ENCODE measurements around the gene FGD3.

The FGD3 gene

DNA sequence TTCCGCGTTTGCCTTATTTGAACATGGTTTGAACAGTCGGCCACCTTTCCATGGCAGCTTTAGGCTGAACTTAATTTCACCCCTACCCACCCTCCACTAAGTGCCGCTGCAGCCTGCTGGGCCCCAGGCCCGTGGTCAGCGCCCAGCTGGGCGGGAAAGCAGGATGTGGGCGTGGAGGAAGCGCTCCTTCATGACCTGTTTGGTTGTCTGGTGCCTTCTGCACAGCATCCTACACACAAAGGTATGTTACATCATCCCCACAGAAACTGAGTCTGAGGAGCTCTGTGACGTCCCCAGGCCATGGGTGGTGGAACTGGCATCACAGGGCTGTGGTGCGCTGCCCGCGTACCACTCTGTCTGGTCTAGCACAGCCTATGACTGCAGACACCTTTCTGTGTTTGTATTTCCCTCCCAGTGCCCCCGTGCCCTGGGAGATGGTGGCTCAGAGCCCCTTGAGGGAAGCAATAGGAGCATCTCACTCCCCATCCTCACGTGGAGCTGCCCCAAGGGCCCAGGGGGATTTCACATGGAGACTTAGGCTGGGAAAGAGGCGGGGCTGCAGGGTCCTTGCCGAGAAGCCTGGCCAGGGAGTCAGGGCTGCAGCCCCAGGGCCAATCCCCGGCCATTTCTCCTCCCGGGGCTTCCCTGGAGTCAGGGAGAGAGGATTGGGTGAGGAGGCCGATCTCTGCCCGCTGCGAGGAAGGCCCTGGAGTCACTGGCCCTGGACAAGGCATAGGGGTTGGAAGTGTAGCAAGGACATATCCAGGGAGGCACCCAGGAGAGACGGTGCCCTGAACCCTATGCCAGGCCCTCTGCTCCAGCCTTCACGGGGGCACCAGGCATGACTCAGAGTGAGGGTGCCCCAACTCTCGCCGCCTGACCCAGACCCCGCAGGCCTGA, 73.7 kb downstream of the FGD3 start:
- no peak overlapping the region for H3K27ac ChIP-seq
- no peak overlapping the region for H2AFZ ChIP-seq (ENCODE audit: low read depth)
- H4K20me1 ChIP-seq (ENCODE audit: insufficient read depth): no peaks in the 10 kb centered on the region
- no peaks in the 10 kb centered on the region for H3K79me2 ChIP-seq (ENCODE audit: insufficient read depth, low read depth)
- TF ChIP-seq, protein P1, sequence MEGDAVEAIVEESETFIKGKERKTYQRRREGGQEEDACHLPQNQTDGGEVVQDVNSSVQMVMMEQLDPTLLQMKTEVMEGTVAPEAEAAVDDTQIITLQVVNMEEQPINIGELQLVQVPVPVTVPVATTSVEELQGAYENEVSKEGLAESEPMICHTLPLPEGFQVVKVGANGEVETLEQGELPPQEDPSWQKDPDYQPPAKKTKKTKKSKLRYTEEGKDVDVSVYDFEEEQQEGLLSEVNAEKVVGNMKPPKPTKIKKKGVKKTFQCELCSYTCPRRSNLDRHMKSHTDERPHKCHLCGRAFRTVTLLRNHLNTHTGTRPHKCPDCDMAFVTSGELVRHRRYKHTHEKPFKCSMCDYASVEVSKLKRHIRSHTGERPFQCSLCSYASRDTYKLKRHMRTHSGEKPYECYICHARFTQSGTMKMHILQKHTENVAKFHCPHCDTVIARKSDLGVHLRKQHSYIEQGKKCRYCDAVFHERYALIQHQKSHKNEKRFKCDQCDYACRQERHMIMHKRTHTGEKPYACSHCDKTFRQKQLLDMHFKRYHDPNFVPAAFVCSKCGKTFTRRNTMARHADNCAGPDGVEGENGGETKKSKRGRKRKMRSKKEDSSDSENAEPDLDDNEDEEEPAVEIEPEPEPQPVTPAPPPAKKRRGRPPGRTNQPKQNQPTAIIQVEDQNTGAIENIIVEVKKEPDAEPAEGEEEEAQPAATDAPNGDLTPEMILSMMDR (conservative IDR thresholded peaks at IDR 0.05; ENCODE audit: low read depth, low read length): no peak
- no peaks in the 10 kb centered on the region for H3K4me1 ChIP-seq (ENCODE audit: low read depth, poor library complexity, severe bottlenecking)
- no peaks in the 10 kb centered on the region for H3K27me3 ChIP-seq (ENCODE audit: insufficient read depth, low read depth)
- no peaks in the 10 kb centered on the region for H3K36me3 ChIP-seq (ENCODE audit: insufficient read depth)
- no peak overlapping the region for H3K4me3 ChIP-seq (IDR thresholded peaks at IDR 0.05; ENCODE audit: insufficient read depth, low read depth, low read length)
- no peak overlapping the region for H3K4me2 ChIP-seq
- H3K9ac ChIP-seq: no peak overlapping the region

DNA sequence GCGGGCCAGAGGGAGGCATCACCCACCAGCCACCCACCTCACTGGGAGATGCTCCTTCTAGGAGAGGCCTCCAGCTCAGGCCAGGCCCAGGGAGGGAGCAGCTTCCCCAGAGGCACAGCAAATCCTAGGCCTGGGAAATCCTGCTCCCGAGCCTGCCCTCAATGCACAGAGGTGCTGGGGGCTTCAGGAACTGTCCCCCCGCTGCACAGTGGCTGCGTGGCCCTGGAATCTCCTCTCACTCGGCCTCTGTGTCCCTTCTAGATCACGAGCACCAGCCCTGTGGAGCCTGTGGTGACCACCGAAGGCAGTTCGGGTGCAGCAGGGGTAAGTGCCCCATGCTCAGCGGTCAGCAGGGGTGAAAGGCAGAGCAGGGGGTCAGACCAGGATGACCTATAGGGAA, 74.7 kb downstream of the FGD3 start:
- Histone ChIP-seq H3K79me2 (ENCODE audit: insufficient read depth, low read depth) (no peaks in the 10 kb centered on the region), H3K4me2 (no peak overlapping the region), H3K36me3 (ENCODE audit: insufficient read depth) (no peaks in the 10 kb centered on the region), H2AFZ (ENCODE audit: low read depth) (no peak overlapping the region), H3K27me3 (ENCODE audit: insufficient read depth, low read depth) (no peaks in the 10 kb centered on the region), H4K20me1 (ENCODE audit: insufficient read depth) (no peaks in the 10 kb centered on the region), H3K4me3 (IDR thresholded peaks at IDR 0.05; ENCODE audit: insufficient read depth, low read depth, low read length) (no peak overlapping the region), H3K9ac (no peak overlapping the region), H3K4me1 (ENCODE audit: low read depth, poor library complexity, severe bottlenecking) (no peaks in the 10 kb centered on the region), H3K27ac (no peak overlapping the region)
- TF ChIP-seq, protein P1 (conservative IDR thresholded peaks at IDR 0.05; ENCODE audit: low read depth, low read length): no peak

DNA sequence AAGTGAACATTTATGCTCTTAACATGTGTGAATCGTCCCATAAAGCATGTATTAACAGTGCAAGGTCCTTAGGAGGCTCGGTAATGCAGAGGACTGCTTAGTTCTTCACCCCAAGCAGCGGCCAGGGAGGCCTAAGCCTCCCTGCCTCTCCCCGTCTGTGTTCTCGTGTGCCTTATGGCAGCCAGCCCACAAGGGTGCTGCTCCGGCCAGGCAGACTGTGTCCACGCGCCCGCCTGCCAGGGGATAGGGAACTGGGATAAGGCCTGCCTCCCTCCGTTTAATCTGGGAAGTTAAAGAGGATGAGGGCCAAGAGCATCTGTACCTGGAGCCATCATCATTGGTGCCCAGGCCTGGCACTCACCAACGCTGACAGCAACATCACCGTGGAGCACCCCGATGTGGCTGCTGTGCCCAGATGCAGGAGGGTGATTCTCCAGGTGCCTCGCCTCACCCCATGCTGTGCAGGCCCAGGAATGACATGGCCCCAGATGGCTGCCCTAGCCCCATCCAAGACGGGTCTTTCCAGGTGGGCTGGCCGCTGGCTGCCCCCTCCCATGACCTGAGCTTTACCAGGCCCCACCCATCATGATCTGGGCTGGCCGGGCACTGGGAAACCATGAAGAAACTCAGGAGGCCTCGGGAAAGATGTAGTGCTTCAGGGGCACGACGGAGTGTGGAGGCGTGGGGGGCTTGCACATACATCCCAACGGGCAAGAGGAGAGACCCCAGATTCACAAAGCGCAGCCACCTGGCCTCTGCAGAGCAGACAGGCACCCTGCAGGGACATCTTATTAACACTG, 75.6 kb downstream of the FGD3 start:
- Histone ChIP-seq H3K36me3 (ENCODE audit: insufficient read depth) (no peaks in the 10 kb centered on the region), H3K4me2 (no peak overlapping the region)

DNA sequence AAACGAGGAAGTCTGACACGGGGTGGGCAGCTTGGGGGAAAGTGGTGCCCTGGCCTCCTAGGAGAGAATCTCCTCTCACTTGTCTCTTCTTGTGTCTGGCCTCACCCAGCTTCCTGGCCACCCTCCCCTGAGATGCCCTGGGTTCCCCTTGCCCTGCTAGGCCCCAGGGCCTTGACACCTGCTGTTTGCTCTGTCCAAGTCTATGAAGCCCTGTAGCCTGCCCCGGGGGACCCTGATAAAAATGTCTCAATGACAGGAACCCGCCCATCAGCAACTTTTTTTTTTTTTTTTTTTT, 76.1 kb downstream of the FGD3 start:
- TF ChIP-seq, protein P1 (conservative IDR thresholded peaks at IDR 0.05; ENCODE audit: low read depth, low read length): no peak
- Histone ChIP-seq H2AFZ (ENCODE audit: low read depth) (no peak overlapping the region), H3K4me2 (no peak overlapping the region), H3K4me3 (IDR thresholded peaks at IDR 0.05; ENCODE audit: insufficient read depth, low read depth, low read length) (no peak overlapping the region), H3K27ac (no peak overlapping the region), H3K9ac (no peak overlapping the region), H4K20me1 (ENCODE audit: insufficient read depth) (no peaks in the 10 kb centered on the region), H3K79me2 (ENCODE audit: insufficient read depth, low read depth) (no peaks in the 10 kb centered on the region), H3K36me3 (ENCODE audit: insufficient read depth) (no peaks in the 10 kb centered on the region), H3K27me3 (ENCODE audit: insufficient read depth, low read depth) (no peaks in the 10 kb centered on the region), H3K4me1 (ENCODE audit: low read depth, poor library complexity, severe bottlenecking) (no peaks in the 10 kb centered on the region)

More for the DNA sequence above, 75.6 kb downstream of the FGD3 start:
- Histone ChIP-seq H2AFZ (ENCODE audit: low read depth) (no peak overlapping the region), H3K4me3 (IDR thresholded peaks at IDR 0.05; ENCODE audit: insufficient read depth, low read depth, low read length) (no peak overlapping the region), H3K27me3 (ENCODE audit: insufficient read depth, low read depth) (no peaks in the 10 kb centered on the region), H3K4me1 (ENCODE audit: low read depth, poor library complexity, severe bottlenecking) (no peaks in the 10 kb centered on the region), H3K9ac (no peak overlapping the region), H4K20me1 (ENCODE audit: insufficient read depth) (no peaks in the 10 kb centered on the region), H3K79me2 (ENCODE audit: insufficient read depth, low read depth) (no peaks in the 10 kb centered on the region), H3K27ac (no peak overlapping the region)
- TF ChIP-seq, protein P1 (conservative IDR thresholded peaks at IDR 0.05; ENCODE audit: low read depth, low read length): no peak
